Coronary artery (tissue), 2 donors: ENCODE results near the gene ABR.

Experiments
- DNase-seq: peaks from one replicate; pipeline ENCODE4 v3.0.0-alpha.2; 2017; ENCODE audit warnings: low spot score
- H3K27ac ChIP-seq, 2 donors: fragments of 200-600 bp; sonication (generic); one replicate each; pipeline ENCODE4 v1.5.1; 2016 to 2019
- H3K4me3 ChIP-seq: fragments of 200-600 bp; sonication (generic); 2 replicates; pipeline ENCODE4 v1.5.1; 2016; ENCODE audit warnings: mild to moderate bottlenecking, moderate library complexity
- TF ChIP-seq, protein P1 (sequence below): fragments of 200-600 bp; sonication (generic); IDR thresholded peaks from one replicate; pipeline ENCODE4 v1.5.1; 2019; ENCODE audit warnings: antibody characterized with exemption

Gene ABR

DNA sequence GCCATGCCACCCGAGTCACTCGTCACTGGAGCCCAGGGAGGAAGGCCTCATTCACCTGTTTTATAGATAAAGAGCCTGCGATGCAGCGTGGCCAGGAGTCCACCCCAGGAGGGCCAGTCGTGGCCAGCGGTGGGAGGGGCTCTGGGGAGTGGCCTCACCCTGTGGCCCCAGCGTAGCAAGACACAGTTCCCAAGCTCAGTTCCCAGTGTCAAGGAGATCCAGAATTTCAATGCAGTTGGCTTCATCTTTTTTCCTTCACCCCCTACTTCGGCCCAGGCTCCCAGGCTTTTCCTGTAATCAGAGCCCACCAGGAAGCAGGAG, 84.0 kb downstream of the ABR start:
- Histone ChIP-seq H3K4me3 (no peak overlapping the region), H3K27ac (peak overlapping the region; percentile 3 to 69)
- TF ChIP-seq, protein P1, sequence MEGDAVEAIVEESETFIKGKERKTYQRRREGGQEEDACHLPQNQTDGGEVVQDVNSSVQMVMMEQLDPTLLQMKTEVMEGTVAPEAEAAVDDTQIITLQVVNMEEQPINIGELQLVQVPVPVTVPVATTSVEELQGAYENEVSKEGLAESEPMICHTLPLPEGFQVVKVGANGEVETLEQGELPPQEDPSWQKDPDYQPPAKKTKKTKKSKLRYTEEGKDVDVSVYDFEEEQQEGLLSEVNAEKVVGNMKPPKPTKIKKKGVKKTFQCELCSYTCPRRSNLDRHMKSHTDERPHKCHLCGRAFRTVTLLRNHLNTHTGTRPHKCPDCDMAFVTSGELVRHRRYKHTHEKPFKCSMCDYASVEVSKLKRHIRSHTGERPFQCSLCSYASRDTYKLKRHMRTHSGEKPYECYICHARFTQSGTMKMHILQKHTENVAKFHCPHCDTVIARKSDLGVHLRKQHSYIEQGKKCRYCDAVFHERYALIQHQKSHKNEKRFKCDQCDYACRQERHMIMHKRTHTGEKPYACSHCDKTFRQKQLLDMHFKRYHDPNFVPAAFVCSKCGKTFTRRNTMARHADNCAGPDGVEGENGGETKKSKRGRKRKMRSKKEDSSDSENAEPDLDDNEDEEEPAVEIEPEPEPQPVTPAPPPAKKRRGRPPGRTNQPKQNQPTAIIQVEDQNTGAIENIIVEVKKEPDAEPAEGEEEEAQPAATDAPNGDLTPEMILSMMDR: no peak
- DNase-seq: no peak

- peak overlapping the region in 1 of 2 donors; percentile 69 for H3K27ac ChIP-seq
- TF ChIP-seq, protein P1: no peak
- no peak for DNase-seq
- H3K4me3 ChIP-seq: no peak overlapping the region
These were observed 84.5 kb downstream of the ABR start for GRCh38 chr17:1095090-1095852.

DNA sequence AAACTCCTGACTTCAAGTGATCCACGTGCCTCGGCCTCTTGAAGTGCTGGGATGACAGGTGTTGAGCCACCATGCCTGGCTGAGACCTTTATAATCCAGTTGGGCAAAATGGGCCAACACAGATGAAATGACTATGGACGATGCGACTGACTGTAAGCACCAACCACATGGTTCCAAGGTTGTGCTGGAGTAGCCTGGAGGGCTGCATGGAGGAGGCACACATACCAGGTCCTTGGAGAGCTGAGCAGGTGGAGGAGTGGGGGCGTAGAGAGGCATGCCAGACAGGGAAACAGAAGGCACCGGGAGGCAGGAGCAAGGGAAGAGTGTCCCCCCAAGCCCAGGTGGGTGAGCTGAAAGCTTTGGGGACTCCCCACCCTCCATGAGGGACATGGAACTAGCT, 85.2 kb downstream of the ABR start:
- TF ChIP-seq, protein P1: no peak
- Histone ChIP-seq H3K4me3 (no peak overlapping the region), H3K27ac (peak overlapping the region in 1 of 2 donors; percentile 69)
- DNase-seq: no peak

- DNase-seq: no peak
- H3K27ac ChIP-seq: no peak overlapping the region
- H3K4me3 ChIP-seq: no peak overlapping the region
- TF ChIP-seq, protein P1: no peak
These were observed 87.9 kb downstream of the ABR start for GRCh38 chr17:1091900-1092299.

- H3K27ac ChIP-seq: peak overlapping the region in 1 of 2 donors; percentile 78
- TF ChIP-seq, protein P1: no peak
- H3K4me3 ChIP-seq: no peak overlapping the region
- DNase-seq: no peak
These were observed 88.6 kb downstream of the ABR start for GRCh38 chr17:1091190-1091534.

DNA sequence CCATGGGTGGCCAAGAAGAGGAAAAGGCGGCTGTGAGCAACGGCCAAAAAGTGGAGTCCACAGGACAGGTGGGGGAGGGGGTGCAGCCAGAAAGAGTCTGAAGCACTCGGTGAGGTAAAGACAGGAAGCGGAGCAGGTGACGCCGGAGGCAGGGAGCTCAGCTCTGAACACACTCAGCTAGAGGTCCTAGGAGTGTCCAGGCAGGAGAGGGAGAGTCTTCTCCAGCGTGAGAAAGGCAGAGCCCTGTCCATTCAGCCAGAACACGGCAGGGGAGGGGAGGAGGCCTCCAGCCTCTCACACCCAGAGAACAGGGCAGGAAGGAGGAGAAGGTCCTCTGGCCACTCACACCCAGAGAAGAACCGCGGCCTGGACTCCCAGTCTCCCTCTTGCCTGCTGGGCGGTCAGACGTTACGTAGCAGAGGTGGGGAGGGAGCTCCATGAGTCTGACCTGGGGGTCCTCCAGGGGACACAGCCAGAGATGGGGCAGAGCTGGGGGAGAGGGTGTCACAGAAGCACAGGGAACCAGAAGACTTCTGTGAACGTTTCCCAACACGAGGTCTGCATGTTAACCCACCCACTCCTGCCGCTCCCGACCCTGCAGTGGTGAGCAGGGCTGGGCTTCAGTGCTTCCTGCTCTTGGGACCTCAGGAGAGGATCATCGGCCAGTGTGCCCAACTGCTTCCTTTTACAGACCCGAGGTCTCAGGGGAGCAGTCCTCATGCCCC, 89.2 kb downstream of the ABR start:
- DNase-seq: no peak
- Histone ChIP-seq H3K4me3 (no peak overlapping the region), H3K27ac (peak overlapping the region; percentile 50 to 78)
- TF ChIP-seq, protein P1: no peak

GRCh38 chr17:1089915-1090314, 89.9 kb downstream of the ABR start:
- peak overlapping the region; percentile 50 to 78 for H3K27ac ChIP-seq
- H3K4me3 ChIP-seq: no peak overlapping the region
- no peak for DNase-seq
- TF ChIP-seq, protein P1: no peak
